ENCODE measurements around the gene HEPH. TPM values are rescaled to one million over a fixed set of nuclear protein-coding genes. Genes with fewer than 3 reads are reported as not detected.

HEPH gene
- total and polyA plus RNA-seq, 10 of the 15 experiments (the other 5 are each of a cell fraction or from before 2014, with no cell fraction given), result 0.20 to 1.1 (median 0.49) TPM

DNA sequence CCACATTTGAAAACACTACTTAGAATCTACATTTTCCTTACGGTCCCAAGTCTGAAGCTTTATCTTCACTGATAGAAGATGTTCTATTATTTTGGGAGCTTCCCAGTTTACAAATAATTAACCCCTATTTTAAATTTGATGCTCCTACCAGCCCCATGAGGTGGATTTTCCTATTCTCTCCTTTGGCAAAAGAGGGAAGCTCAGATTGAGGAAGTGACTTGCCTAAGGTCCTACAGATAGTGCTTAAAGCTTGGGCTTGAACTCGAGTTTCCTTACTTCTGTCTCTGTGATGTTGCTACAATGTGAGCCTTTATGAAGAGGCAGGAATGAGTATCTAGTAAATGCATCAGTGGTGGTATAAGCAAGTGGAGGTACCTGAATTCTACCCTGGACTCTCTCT is 27.5 kb downstream of the HEPH start (continued):
- TF ChIP-seq, protein P1, sequence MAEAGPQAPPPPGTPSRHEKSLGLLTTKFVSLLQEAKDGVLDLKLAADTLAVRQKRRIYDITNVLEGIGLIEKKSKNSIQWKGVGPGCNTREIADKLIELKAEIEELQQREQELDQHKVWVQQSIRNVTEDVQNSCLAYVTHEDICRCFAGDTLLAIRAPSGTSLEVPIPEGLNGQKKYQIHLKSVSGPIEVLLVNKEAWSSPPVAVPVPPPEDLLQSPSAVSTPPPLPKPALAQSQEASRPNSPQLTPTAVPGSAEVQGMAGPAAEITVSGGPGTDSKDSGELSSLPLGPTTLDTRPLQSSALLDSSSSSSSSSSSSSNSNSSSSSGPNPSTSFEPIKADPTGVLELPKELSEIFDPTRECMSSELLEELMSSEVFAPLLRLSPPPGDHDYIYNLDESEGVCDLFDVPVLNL (IDR thresholded peaks at IDR 0.05; ENCODE audit: low read depth, low read length), result no peak

DNA sequence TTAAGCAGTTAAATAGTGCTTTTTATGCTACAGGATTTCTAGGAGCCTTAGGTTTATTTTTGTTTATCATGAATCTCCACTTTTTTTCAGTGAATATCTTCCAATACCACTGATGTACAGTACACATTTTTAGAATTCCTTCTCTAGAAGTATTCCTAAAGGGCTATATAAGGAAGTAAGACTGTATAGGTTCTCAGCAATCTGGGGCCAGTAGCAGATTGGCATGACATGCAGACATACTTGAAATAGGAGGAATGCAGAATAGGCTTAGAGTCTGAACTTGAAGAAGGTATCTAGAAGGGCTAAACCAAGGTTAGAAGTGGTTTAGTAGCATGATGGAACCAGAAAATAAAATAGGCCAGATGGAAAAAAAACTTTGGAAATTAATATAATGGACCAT is 29.8 kb downstream of the HEPH start:
- in situ Hi-C loops (cut with MboI) (no loop called here), intact Hi-C loops (cut with micrococcal nuclease; ENCODE audit: unreplicated experiment) (no loop called here)
- Histone ChIP-seq H2AFZ (ENCODE audit: control insufficient read depth, low read depth, low read length) (no peak overlapping the region), H3K4me3 (no peak overlapping the region), H3K9ac (ENCODE audit: control insufficient read depth, insufficient read depth, low read length) (no peak overlapping the region), H3K4me1 (ENCODE audit: control insufficient read depth, insufficient read depth, low read length) (no peaks in the 10 kb centered on the region), H3K9me3 (replicated peaks; ENCODE audit: control insufficient read depth, insufficient read depth, low read length) (no peaks in the 10 kb centered on the region), H4K20me1 (ENCODE audit: control insufficient read depth, insufficient read depth) (no peaks in the 10 kb centered on the region), H3K36me3 (ENCODE audit: control insufficient read depth in 2 of 2, insufficient read depth in 2 of 2, low read length in 1 of 2) (no peaks in the 10 kb centered on the region), H3K79me2 (ENCODE audit: control insufficient read depth, insufficient read depth, low read length) (no peaks in the 10 kb centered on the region), H3K4me2 (ENCODE audit: control insufficient read depth, insufficient read depth) (no peak overlapping the region), H3K27ac (ENCODE audit: control insufficient read depth, insufficient read depth) (no peak overlapping the region), H3K27me3 (replicated peaks in 1 of 2; ENCODE audit: control insufficient read depth in 2 of 2, insufficient read depth in 2 of 2, low read length in 1 of 2) (no peaks in the 10 kb centered on the region)
- ATAC-seq (no peak), DNase-seq (ENCODE audit: low read depth, low spot score) (no peak), FAIRE-seq (no peak)
- ChIA-PET SMC1A (ENCODE audit: uncharacterized antibody, unreplicated experiment) (interaction anchor here (1.0 kb wide), 1 partner anchor 288 kb away, joined by 4 read pairs; no protein-coding TSS in a partner anchor), POLR2A (no interaction called here), RAD21 (ENCODE audit: unreplicated experiment) (interaction anchor here (1.1 kb wide), 1 partner anchor 30 kb away, joined by 3 read pairs; the partner anchor contains the start of gene HEPH), CTCF (interaction anchor here (0.8 kb wide), 1 partner anchor 9 kb away, joined by 3 read pairs; no protein-coding TSS in a partner anchor)
- BruUV-seq (replicated peaks), result no TSS peak
- no peak for TF ChIP-seq ZNF274 (IDR thresholded peaks at IDR 0.05; ENCODE audit: insufficient read depth, insufficient read length)
- no peak for TF ChIP-seq PAX8 (IDR thresholded peaks at IDR 0.05)
- no peak for TF ChIP-seq SMAD5 (IDR thresholded peaks at IDR 0.05; ENCODE audit: low read depth)
- no peak for TF ChIP-seq WRNIP1 (IDR thresholded peaks at IDR 0.05; ENCODE audit: borderline replicate concordance, low read depth, low read length)
- no peak for TF ChIP-seq FOXM1 (IDR thresholded peaks at IDR 0.05; ENCODE audit: low read depth, low read length)
- no peak for TF ChIP-seq SUPT20H (IDR thresholded peaks at IDR 0.05; ENCODE audit: borderline replicate concordance, control insufficient read depth, low read depth, low read length)
- no peak for TF ChIP-seq RBBP5 (conservative IDR thresholded peaks at IDR 0.05)
- no peak for TF ChIP-seq NR2C1 (IDR thresholded peaks at IDR 0.05)
